Erythroblast (primary cell): ENCODE results near the gene CYFIP2.

Source experiments
- GATA1 ChIP-seq: IDR thresholded peaks from 2 replicates; pipeline ENCODE4 v1.6.1; 2011; ENCODE audit warnings: low read depth, mild to moderate bottlenecking, control low read depth, low read length, moderate library complexity
- POLR2A ChIP-seq: IDR thresholded peaks from 2 replicates; pipeline ENCODE4 v1.6.1; 2011; ENCODE audit warnings: mild to moderate bottlenecking, low read length

GRCh38 chr5:157343842-157344790, 78.2 kb downstream of the CYFIP2 start:
- TF ChIP-seq POLR2A (no peak), GATA1 (no peak)
